ENCODE results near the gene NCOA3. TPM values are rescaled to one million over a fixed set of nuclear protein-coding genes. Genes with fewer than 3 reads are reported as not detected.

The NCOA3 gene
- total and polyA plus RNA-seq, 12 donors, result 8.0 to 30.2 (median 21.4) TPM

DNA sequence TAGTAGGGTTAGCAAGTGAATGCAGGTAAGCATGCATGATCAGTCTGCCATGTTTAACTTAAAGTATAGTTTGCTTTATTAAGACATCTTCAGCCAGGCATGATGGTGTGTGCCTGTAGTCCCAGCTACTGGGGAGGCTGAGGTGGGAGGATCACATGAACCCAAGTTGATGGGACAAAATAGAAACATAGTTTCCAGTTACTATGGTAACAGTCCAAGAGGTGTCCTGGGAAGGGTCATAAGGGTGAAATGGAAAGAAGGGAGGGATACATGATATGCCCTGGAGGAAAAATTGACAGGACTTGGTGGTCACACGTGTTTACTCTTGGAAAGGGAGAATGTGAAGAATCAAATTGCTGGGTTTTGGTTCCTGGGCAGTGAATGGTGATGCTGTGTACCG, 143.9 kb downstream of the NCOA3 start:
- intact Hi-C loops (cut with DNase I), result no loop called here
- no peaks in the 10 kb centered on the region for H3K27me3 ChIP-seq

DNA sequence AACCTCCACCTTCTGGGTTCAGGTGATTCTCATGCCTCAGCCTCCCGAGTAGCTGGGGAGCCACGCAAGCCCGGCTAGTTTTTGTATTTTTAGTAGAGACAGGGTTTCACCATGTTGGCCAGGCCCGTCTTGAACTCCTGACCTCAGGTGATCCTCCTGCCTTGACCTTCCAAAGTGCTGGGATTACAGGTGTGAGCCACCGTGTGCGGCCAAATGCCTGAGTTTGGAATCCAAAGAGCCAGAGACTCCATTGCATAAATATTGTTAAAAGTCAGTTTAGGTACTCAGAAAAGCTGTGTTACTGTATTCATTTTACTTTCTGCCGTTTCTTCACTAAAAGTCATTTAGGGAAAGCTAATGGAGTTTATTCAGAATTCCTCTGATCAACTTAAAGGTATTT, 146.3 kb downstream of the NCOA3 start:
- no peaks in the 10 kb centered on the region for H3K27me3 ChIP-seq
- DNase-seq (no peak), ATAC-seq (no peak)
- no peak overlapping the region for H3K4me3 ChIP-seq
- WGBS, 2 donors, result 93 to 95% methylated on average over 7 of the region's 7 CpGs
- no peak overlapping the region for H3K27ac ChIP-seq
- H3K36me3 ChIP-seq, result peaks cover 0 to 100% (median 56%) of the 10 kb centered on the region in 9 donors
- TF ChIP-seq, protein P1, sequence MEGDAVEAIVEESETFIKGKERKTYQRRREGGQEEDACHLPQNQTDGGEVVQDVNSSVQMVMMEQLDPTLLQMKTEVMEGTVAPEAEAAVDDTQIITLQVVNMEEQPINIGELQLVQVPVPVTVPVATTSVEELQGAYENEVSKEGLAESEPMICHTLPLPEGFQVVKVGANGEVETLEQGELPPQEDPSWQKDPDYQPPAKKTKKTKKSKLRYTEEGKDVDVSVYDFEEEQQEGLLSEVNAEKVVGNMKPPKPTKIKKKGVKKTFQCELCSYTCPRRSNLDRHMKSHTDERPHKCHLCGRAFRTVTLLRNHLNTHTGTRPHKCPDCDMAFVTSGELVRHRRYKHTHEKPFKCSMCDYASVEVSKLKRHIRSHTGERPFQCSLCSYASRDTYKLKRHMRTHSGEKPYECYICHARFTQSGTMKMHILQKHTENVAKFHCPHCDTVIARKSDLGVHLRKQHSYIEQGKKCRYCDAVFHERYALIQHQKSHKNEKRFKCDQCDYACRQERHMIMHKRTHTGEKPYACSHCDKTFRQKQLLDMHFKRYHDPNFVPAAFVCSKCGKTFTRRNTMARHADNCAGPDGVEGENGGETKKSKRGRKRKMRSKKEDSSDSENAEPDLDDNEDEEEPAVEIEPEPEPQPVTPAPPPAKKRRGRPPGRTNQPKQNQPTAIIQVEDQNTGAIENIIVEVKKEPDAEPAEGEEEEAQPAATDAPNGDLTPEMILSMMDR (IDR thresholded peaks at IDR 0.05), result no peak
- H3K9me3 ChIP-seq, result no peaks in the 10 kb centered on the region
- intact Hi-C loops (cut with DNase I), result no loop called here
- peaks cover 0 to 16% (median 0%) of the 10 kb centered on the region in 9 donors for H3K4me1 ChIP-seq

More for the DNA sequence above, 143.9 kb downstream of the NCOA3 start:
- WGBS, 2 donors, result 67 to 89% methylated on average over 2 of the region's 2 CpGs
- Histone ChIP-seq H3K4me3 (no peak overlapping the region), H3K4me1 (peaks cover 0 to 16% (median 0%) of the 10 kb centered on the region in 9 donors), H3K36me3 (peaks cover 0 to 100% (median 48%) of the 10 kb centered on the region in 9 donors), H3K27ac (no peak overlapping the region), H3K9me3 (no peaks in the 10 kb centered on the region)
- no peak for DNase-seq
- ATAC-seq, result no peak
- TF ChIP-seq, protein P1 (IDR thresholded peaks at IDR 0.05), result no peak

DNA sequence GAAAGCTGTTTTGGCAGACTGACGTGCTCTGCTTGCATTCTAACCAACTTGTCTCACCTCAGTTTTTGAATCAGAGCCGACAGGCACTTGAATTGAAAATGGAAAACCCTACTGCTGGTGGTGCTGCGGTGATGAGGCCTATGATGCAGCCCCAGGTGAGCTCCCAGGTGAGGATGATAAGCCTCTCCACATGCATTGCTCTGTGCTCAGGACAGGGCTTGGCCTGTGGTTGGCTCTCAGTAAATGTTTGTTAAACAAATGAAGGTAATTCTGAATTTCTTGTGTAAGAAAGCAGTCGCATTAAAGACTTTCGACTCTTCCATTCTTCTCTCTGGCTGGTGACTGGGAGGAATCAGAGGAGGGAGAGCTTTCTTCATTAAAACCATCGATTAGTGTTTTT, 147.3 kb downstream of the NCOA3 start:
- Histone ChIP-seq H3K9me3 (no peaks in the 10 kb centered on the region), H3K4me3 (no peak overlapping the region), H3K27ac (no peak overlapping the region), H3K27me3 (no peaks in the 10 kb centered on the region), H3K36me3 (peaks cover 0 to 100% (median 56%) of the 10 kb centered on the region in 9 donors), H3K4me1 (peaks cover 0 to 16% (median 0%) of the 10 kb centered on the region in 9 donors)
- no peak for DNase-seq
- TF ChIP-seq, protein P1 (IDR thresholded peaks at IDR 0.05), result no peak
- intact Hi-C loops (cut with DNase I), result no loop called here
- 82 to 85% methylated on average over 6 of the region's 6 CpGs for WGBS, 2 donors
- ATAC-seq, result no peak

DNA sequence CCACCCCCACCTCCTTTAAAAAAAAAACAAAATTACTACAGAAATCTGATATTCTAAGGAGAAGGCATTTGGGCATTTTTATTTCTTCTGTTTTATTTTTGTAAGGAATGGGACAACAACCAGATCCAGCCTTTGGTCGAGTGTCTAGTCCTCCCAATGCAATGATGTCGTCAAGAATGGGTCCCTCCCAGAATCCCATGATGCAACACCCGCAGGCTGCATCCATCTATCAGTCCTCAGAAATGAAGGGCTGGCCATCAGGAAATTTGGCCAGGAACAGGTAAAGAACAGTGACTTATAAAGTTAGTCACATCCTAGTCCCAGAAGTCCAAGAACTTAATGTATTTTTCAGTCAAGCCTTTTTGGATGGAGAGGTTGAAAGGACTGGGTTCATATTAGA, 150.6 kb downstream of the NCOA3 start:
- no peak overlapping the region for H3K4me3 ChIP-seq
- TF ChIP-seq, protein P1 (IDR thresholded peaks at IDR 0.05), result no peak
- 77 to 82% methylated on average over 3 of the region's 3 CpGs for WGBS, 2 donors
- no peak for DNase-seq
- intact Hi-C loops (cut with DNase I), result no loop called here
- H3K27me3 ChIP-seq, result no peaks in the 10 kb centered on the region
- no peak for ATAC-seq
- peaks cover 0 to 16% (median 0%) of the 10 kb centered on the region in 9 donors for H3K4me1 ChIP-seq
- H3K36me3 ChIP-seq, result peaks cover 0 to 100% (median 47%) of the 10 kb centered on the region in 9 donors
- H3K27ac ChIP-seq, result no peak overlapping the region
- no peaks in the 10 kb centered on the region for H3K9me3 ChIP-seq
